MCF 10A (cell line): ENCODE measurements around the gene SETD3. TPM values are rescaled to one million over a fixed set of nuclear protein-coding genes. Genes with fewer than 3 reads are reported as not detected.

Experiments used
- BruUV-seq: library from RNA; stranded (reverse); fragments of 400-500 nt; replicated peaks from 2 replicates; lab custom pipeline; 2021; lab: Mats Ljungman, UMichigan
- CTCF ChIA-PET: fragments of 300-600 bp; sonication (Branson Sonifier 250); formaldehyde crosslinking; extraction: SDS; loops from one replicate; lab custom pipeline; 2021; ENCODE audit warnings: antibody characterized with exemption, inconsistent platforms; lab: Yijun Ruan, JAX
- POLR2A ChIA-PET: fragments of 300-600, 350-650 bp; sonication (Branson Sonifier 250); formaldehyde crosslinking; extraction: SDS; loops from one replicate; lab custom pipeline; 2020; ENCODE audit warnings: antibody characterized with exemption, inconsistent platforms; lab: Yijun Ruan, JAX
- DNase-seq: peaks from one replicate; pipeline ENCODE4 v3.0.0-alpha.2; 2018; ENCODE audit not compliant: unreplicated experiment
- H3K27ac Mint-ChIP-seq: one replicate; pipeline ENCODE4 v1.8.0; 2022; ENCODE audit warnings: mild to moderate bottlenecking, low read depth, mixed read lengths; ENCODE audit not compliant: unreplicated experiment
- H3K27me3 Mint-ChIP-seq: one replicate; pipeline ENCODE4 v1.8.0; 2022; ENCODE audit warnings: mixed read lengths; ENCODE audit not compliant: insufficient read depth, unreplicated experiment
- H3K36me3 Mint-ChIP-seq: one replicate; pipeline ENCODE4 v1.8.0; 2022; ENCODE audit warnings: mild to moderate bottlenecking, moderate library complexity, mixed read lengths; ENCODE audit not compliant: insufficient read depth, unreplicated experiment
- H3K4me1 Mint-ChIP-seq: one replicate; pipeline ENCODE4 v1.8.0; 2022; ENCODE audit warnings: mixed read lengths; ENCODE audit not compliant: insufficient read depth, unreplicated experiment
- H3K4me3 Mint-ChIP-seq: one replicate; pipeline ENCODE4 v1.8.0; 2022; ENCODE audit warnings: mild to moderate bottlenecking, moderate library complexity, mixed read lengths; ENCODE audit not compliant: unreplicated experiment
- H3K9me3 Mint-ChIP-seq: one replicate; pipeline ENCODE4 v1.8.0; 2022; ENCODE audit warnings: mixed read lengths; ENCODE audit not compliant: unreplicated experiment
- intact Hi-C: fragments of 100-400 bp; cut with micrococcal nuclease; formaldehyde crosslinking; loops from 2 replicates; pipeline ENCODE4 v1.14.1; 2022
- total RNA-seq: library from RNA; stranded (reverse); gene quantifications from 2 replicates; pipeline ENCODE4 v1.2.3, GENCODE V29; 2022
- TF ChIP-seq, protein P1 (sequence below): fragments of 200-600 bp; IDR thresholded peaks from one replicate; pipeline ENCODE4 v1.8.0; 2022; ENCODE audit warnings: antibody characterized with exemption, mild to moderate bottlenecking; ENCODE audit not compliant: unreplicated experiment

Gene SETD3
- total RNA-seq, 1 experiment from 2014 or later, result 50.6 TPM

DNA sequence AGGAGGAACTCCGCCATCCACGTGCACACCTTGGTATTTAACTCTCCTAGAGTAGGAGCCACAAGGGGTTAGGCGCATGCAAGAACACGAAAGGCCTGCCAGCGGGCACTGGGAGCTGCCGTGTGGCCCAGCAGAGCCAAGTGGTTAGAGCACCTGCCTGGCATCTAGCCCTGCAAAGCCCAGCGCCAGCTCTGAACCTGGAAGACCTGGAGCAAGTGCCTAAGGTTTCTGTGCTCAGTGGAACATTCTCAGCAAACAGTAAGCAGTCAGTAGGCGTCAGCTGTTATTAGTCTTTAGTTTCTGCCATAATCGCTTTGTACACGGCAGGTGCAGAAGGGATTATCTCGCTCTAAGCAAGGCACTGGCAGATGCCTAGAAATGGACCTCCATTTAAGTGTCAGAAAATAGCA is 55.4 kb downstream of the SETD3 start:
- no peak overlapping the region for H3K27ac Mint-ChIP-seq
- no peaks in the 10 kb centered on the region for H3K4me1 Mint-ChIP-seq
- H3K4me3 Mint-ChIP-seq, result no peak overlapping the region
- CTCF ChIA-PET, result interaction anchor here (2.8 kb wide), 1 partner anchor 9 kb away, joined by 14 read pairs; no protein-coding TSS in a partner anchor
- H3K27me3 Mint-ChIP-seq, result no peaks in the 10 kb centered on the region
- intact Hi-C loops, result no loop called here
- TF ChIP-seq, protein P1, sequence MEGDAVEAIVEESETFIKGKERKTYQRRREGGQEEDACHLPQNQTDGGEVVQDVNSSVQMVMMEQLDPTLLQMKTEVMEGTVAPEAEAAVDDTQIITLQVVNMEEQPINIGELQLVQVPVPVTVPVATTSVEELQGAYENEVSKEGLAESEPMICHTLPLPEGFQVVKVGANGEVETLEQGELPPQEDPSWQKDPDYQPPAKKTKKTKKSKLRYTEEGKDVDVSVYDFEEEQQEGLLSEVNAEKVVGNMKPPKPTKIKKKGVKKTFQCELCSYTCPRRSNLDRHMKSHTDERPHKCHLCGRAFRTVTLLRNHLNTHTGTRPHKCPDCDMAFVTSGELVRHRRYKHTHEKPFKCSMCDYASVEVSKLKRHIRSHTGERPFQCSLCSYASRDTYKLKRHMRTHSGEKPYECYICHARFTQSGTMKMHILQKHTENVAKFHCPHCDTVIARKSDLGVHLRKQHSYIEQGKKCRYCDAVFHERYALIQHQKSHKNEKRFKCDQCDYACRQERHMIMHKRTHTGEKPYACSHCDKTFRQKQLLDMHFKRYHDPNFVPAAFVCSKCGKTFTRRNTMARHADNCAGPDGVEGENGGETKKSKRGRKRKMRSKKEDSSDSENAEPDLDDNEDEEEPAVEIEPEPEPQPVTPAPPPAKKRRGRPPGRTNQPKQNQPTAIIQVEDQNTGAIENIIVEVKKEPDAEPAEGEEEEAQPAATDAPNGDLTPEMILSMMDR, result no peak
- peaks cover 26% of the 10 kb centered on the region for H3K36me3 Mint-ChIP-seq
- peaks cover 14% of the 10 kb centered on the region for H3K9me3 Mint-ChIP-seq
- POLR2A ChIA-PET, result interaction anchor here (1.3 kb wide), 1 partner anchor 10 kb away, joined by 4 read pairs; no protein-coding TSS in a partner anchor
- BruUV-seq, result no TSS peak
- no peak for DNase-seq

DNA sequence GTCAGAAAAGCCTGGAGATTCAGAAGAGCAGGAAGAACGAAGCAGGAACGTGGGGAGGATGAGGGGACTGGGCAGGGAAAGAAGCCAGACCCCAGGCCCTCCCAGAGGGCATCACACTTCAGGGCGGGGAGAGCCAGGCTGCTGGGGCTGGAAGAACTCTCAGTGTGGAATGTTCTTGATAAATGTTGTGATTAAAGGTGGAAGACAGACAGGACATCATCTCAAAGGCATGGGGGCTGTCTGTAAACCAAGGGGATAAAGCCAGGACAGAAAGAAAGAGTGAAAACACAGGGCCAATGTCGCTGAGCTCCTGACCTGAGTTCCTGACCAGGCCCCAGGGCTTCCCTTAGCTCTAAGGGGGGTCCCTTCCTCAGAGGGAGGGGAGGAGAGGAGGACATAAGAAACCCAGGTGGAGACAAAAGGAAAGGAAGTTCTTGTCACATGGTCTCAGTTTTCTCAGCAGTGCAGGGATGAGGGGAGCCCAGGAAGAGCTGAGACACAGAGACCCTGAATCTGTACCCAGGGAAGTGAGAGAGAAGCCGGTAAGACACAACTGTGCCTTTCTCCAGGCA is 56.3 kb downstream of the SETD3 start:
- no peaks in the 10 kb centered on the region for H3K4me1 Mint-ChIP-seq
- H3K27me3 Mint-ChIP-seq, result no peaks in the 10 kb centered on the region
- peaks cover 13% of the 10 kb centered on the region for H3K9me3 Mint-ChIP-seq
- peaks cover 25% of the 10 kb centered on the region for H3K36me3 Mint-ChIP-seq
- BruUV-seq, result no TSS peak
- POLR2A ChIA-PET, result interaction anchor here (0.8 to 1.3 kb wide), 2 partner anchors 9 to 47 kb away, joined by 3 to 4 read pairs; no protein-coding TSS in a partner anchor
- TF ChIP-seq, protein P1, result no peak
- H3K27ac Mint-ChIP-seq, result peak overlapping the region; percentile 25
- no peak overlapping the region for H3K4me3 Mint-ChIP-seq
- DNase-seq, result no peak
- intact Hi-C loops, result no loop called here
- CTCF ChIA-PET, result interaction anchor here (0.5 to 2.8 kb wide), 3 partner anchors 8 to 1291 kb away, joined by 3 to 14 read pairs (median 4); no protein-coding TSS in a partner anchor

DNA sequence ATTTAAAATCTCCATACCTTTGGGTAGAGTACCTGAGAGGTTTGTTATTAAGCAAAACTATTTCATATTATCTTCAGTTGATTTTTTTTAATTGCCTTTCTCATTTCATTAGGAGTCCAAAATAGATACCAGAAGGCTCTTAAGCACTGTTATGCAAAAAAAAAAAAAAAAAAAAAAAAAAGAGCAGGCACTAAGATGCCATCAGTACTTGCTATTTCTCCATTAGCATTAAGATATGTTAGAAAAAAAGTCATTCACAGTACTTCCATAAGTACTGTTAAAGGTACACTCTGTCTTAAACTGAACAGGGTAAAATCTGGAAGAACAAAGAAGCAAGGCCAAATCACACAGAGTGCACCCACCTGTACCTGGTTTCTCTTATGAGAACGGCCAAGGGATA is 57.2 kb downstream of the SETD3 start:
- CTCF ChIA-PET, result interaction anchor here (1.3 to 2.8 kb wide), 2 partner anchors 7 to 9 kb away, joined by 4 to 14 read pairs; no protein-coding TSS in a partner anchor

More for the DNA sequence above, 57.2 kb downstream of the SETD3 start:
- POLR2A ChIA-PET, result interaction anchor here (0.8 kb wide), 1 partner anchor 48 kb away, joined by 3 read pairs; no protein-coding TSS in a partner anchor
- no peak for DNase-seq
- BruUV-seq, result no TSS peak
- H3K27ac Mint-ChIP-seq, result no peak overlapping the region
- peaks cover 3% of the 10 kb centered on the region for H3K9me3 Mint-ChIP-seq
- intact Hi-C loops, result no loop called here
- H3K27me3 Mint-ChIP-seq, result no peaks in the 10 kb centered on the region
- H3K36me3 Mint-ChIP-seq, result peaks cover 17% of the 10 kb centered on the region
- H3K4me3 Mint-ChIP-seq, result no peak overlapping the region
- TF ChIP-seq, protein P1, result no peak
- no peaks in the 10 kb centered on the region for H3K4me1 Mint-ChIP-seq
